HG03565 (cell line): ENCODE results near the gene MAN2C1.
"Not testable (repeated sequence)": the region's sequence is repeated elsewhere in the genome, so short reads cannot be mapped to it uniquely, and the experiment has no call there.

ENCODE experiments used
- ATAC-seq: cut with Tn5 transposase; IDR thresholded peaks from one replicate; pipeline ENCODE4 v1.9.1; 2021; ENCODE audit warnings: mild to moderate bottlenecking, moderate library complexity; ENCODE audit not compliant: unreplicated experiment

The MAN2C1 gene

GRCh38 chr15:75361361-75361988 lies 6.9 kb downstream of the MAN2C1 start:
- no peak for ATAC-seq

- no peak for ATAC-seq
These were observed 7.6 kb downstream of the MAN2C1 start for GRCh38 chr15:75360856-75361255.

- no peak for ATAC-seq
These were observed 8.0 kb downstream of the MAN2C1 start for GRCh38 chr15:75360391-75360790.

- no peak for ATAC-seq
These were observed 8.7 kb downstream of the MAN2C1 start for GRCh38 chr15:75359537-75360250.

- ATAC-seq, result no peak
These were observed 9.5 kb downstream of the MAN2C1 start for GRCh38 chr15:75358771-75359536.

GRCh38 chr15:75357976-75358673 lies 10.3 kb downstream of the MAN2C1 start:
- ATAC-seq, result no peak

- ATAC-seq, result no peak
These were observed 11.9 kb downstream of the MAN2C1 start for GRCh38 chr15:75356517-75356916.

GRCh38 chr15:75356006-75356405 lies 12.4 kb downstream of the MAN2C1 start:
- ATAC-seq, result no peak

GRCh38 chr15:75355369-75355768 lies 13.0 kb downstream of the MAN2C1 start:
- no peak for ATAC-seq

GRCh38 chr15:75354454-75354853 lies 14.0 kb downstream of the MAN2C1 start:
- no peak for ATAC-seq

- ATAC-seq, result no peak
These were observed 14.8 kb downstream of the MAN2C1 start for GRCh38 chr15:75353604-75354003.

GRCh38 chr15:75352186-75353080 lies 16.0 kb downstream of the MAN2C1 start:
- no peak for ATAC-seq

- ATAC-seq, result no peak
These were observed 17.6 kb downstream of the MAN2C1 start for GRCh38 chr15:75350601-75351361.

GRCh38 chr15:75349851-75350588 lies 18.4 kb downstream of the MAN2C1 start:
- ATAC-seq, result no peak

- ATAC-seq, result not testable (repeated sequence)
These were observed 19.1 kb downstream of the MAN2C1 start for GRCh38 chr15:75349351-75349669.

GRCh38 chr15:75348562-75349350 lies 19.7 kb downstream of the MAN2C1 start:
- no peak for ATAC-seq

- ATAC-seq, result no peak
These were observed 20.3 kb downstream of the MAN2C1 start for GRCh38 chr15:75348034-75348561.
